SJSA1 (cell line): ENCODE measurements around the gene C11orf21. TPM values are rescaled to one million over a fixed set of nuclear protein-coding genes. Genes with fewer than 3 reads are reported as not detected.
A peak's percentile ranks its signal among the peaks of the same experiment; 100 is the strongest.

Experiments
- DNase-seq, 2 experiments: peaks; one replicate each; pipeline ENCODE4 v3.0.0-alpha.2; 2015 to 2020; ENCODE audit warnings: low spot score in 2 of 2, low read depth in 1 of 2
- H3K27ac ChIP-seq: fragments of 250-450 bp; sonication (Bioruptor Pico); 2 replicates; pipeline ENCODE4 v1.5.1; 2020; ENCODE audit warnings: mild to moderate bottlenecking, moderate library complexity
- H3K27me3 ChIP-seq: fragments of 250-450 bp; sonication (Bioruptor Pico); replicated peaks from 2 replicates; pipeline ENCODE4 v1.5.1; 2020; ENCODE audit warnings: mild to moderate bottlenecking, moderate library complexity
- H3K36me3 ChIP-seq: fragments of 250-450 bp; sonication (Bioruptor Pico); 2 replicates; pipeline ENCODE4 v1.5.1; 2020; ENCODE audit warnings: mild to moderate bottlenecking
- H3K4me1 ChIP-seq: fragments of 250-450 bp; sonication (Bioruptor Pico); replicated peaks from 2 replicates; pipeline ENCODE4 v1.6.1; 2021; ENCODE audit warnings: mild to moderate bottlenecking
- H3K4me3 ChIP-seq: fragments of 250-450 bp; sonication (Bioruptor Pico); 2 replicates; pipeline ENCODE4 v1.5.1; 2020; ENCODE audit warnings: mild to moderate bottlenecking
- H3K9me3 ChIP-seq: fragments of 250-450 bp; sonication (Bioruptor Pico); replicated peaks from 2 replicates; pipeline ENCODE4 v1.5.1; 2020; ENCODE audit warnings: mild to moderate bottlenecking
- total RNA-seq: library from RNA; depleted of rRNA; stranded (reverse); fragments of >200 nt; shearing (Covaris generic); gene quantifications from 2 replicates; pipeline ENCODE4 v1.2.3, GENCODE V29; 2014

The C11orf21 gene
- total RNA-seq, 1 experiment from 2014 or later, result 0.11 TPM

DNA sequence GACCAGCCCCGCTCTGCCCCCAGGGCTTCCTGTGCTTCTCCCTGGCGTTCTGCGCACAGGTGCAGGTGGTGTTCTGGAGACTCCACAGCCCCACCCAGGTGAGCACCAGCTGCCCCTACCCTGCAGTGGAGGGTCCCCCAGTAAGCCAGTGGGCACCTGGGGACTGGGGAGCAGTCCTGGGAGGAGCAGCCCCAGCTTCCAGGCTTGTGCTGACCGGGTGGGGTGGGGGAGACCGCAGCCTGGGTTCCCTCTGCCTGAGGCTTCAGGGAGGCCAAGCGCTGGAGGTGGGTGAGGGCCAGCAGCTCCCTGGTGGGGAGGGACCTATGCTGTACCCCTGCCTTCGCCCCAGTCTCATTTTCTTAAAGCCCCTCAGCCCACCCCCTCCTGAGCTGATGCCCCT is 7.0 kb upstream of the C11orf21 start:
- no peak for DNase-seq
- peaks cover 84% of the 10 kb centered on the region for H3K4me1 ChIP-seq
- H3K9me3 ChIP-seq, result no peaks in the 10 kb centered on the region
- no peaks in the 10 kb centered on the region for H3K36me3 ChIP-seq
- H3K27me3 ChIP-seq, result no peaks in the 10 kb centered on the region
- H3K4me3 ChIP-seq, result no peak overlapping the region
- H3K27ac ChIP-seq, result no peak overlapping the region

DNA sequence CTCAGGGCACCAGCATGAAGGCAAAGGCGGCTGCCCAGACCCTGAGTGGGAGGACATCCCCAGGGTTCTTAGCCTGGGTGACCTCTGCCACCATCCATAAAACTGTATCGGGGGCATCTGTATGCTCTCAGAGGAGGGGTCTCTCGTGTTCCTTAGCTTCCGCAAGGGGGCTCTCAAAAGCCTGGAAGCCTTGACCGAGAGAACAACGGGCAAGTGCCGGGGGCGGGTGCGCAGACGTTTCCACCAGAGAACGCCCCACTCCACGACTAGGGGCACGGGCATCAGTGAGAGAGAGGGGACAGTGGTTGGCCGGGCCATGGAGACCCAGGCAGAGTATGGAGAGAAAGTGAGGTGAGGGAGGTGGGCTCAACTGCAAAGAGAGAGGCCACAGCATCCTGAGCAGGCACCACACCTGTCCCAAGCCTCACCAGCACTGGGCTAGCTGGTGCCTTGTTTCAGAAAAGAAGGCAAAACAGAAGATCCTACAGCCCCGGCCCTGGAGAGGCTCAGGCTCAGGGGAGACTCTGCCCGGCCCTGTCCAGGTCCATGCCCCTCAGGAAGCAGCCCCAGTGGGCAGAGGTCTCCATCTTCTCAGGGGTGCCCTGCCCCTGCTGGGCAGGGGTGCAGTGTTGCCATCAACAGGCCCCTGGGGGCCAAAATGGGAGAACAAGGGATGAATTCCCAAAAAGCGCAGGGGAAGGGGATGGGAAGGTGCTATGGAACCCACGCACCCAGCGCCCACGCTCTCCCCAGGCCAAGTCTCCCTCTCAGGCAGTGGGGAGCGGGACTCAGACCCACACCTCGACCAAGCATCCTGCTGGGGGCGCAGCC is 6.0 kb upstream of the C11orf21 start:
- DNase-seq, result no peak
- Histone ChIP-seq H3K36me3 (no peaks in the 10 kb centered on the region), H3K27me3 (no peaks in the 10 kb centered on the region), H3K4me3 (no peak overlapping the region), H3K27ac (peak overlapping the region; percentile 17; the same call in 1 of the 2 replicates), H3K4me1 (peaks cover 78% of the 10 kb centered on the region), H3K9me3 (no peaks in the 10 kb centered on the region)

DNA sequence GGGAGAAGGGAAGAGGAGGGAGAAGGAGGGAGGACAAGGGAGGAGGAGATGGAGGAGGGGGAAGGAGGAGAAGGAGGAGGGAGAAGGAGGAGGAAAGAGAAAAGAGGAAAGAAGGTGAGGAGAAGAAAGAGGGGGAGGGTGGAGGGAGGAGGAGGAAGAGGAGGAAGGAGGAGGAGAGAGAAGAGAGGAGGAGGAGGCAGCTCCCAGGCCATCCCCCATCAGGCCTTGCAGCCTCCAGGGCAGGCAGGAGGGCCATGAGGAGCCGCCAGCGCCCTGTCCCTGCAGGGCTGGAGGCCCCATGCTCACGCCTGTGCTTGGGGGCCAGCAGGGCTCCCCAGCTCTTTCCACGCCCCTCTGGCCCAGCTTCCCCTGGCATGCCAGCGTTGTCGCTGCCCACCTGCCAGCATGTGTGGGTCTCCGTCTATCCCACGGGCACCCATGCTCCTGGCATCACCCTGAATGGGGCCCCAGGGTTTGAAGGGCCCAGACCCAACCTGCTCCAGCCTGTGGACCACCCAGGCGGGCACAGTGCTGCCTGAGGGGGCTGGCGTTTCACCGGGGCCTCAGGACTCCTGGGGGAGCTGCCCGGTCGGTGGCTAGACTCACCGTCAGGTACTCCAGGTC is 5.3 kb upstream of the C11orf21 start:
- H3K27me3 ChIP-seq, result no peaks in the 10 kb centered on the region
- peaks cover 78% of the 10 kb centered on the region for H3K4me1 ChIP-seq
- no peak overlapping the region for H3K4me3 ChIP-seq
- peak; percentile 74 for DNase-seq
- no peaks in the 10 kb centered on the region for H3K9me3 ChIP-seq
- H3K36me3 ChIP-seq, result no peaks in the 10 kb centered on the region
- peak overlapping the region; percentile 17; the same call in 1 of the 2 replicates for H3K27ac ChIP-seq

DNA sequence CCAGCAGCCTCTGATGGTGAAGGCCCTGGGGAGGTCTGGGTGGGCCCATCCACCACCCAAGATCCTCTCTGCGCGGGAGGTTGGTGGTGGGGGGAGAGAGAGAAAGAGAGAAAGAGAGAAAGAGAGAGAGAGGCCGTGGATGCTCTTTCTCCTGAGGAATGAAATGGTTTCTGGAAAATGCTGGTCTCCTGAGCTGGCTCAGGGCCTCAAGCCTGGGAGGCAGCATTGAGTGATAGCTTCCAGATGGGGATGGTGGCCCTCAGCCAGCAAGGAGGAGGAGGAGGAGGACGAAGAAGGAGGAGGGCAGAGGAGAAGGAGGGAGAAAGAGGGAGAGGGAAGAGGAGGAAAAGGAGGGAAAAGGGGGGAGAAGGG is 4.7 kb upstream of the C11orf21 start:
- H3K27me3 ChIP-seq, result no peaks in the 10 kb centered on the region
- H3K36me3 ChIP-seq, result no peaks in the 10 kb centered on the region
- peaks cover 78% of the 10 kb centered on the region for H3K4me1 ChIP-seq
- H3K27ac ChIP-seq, result peak overlapping the region; percentile 51
- no peak overlapping the region for H3K4me3 ChIP-seq
- DNase-seq, result peak; percentile 93 to 97
- no peaks in the 10 kb centered on the region for H3K9me3 ChIP-seq

DNA sequence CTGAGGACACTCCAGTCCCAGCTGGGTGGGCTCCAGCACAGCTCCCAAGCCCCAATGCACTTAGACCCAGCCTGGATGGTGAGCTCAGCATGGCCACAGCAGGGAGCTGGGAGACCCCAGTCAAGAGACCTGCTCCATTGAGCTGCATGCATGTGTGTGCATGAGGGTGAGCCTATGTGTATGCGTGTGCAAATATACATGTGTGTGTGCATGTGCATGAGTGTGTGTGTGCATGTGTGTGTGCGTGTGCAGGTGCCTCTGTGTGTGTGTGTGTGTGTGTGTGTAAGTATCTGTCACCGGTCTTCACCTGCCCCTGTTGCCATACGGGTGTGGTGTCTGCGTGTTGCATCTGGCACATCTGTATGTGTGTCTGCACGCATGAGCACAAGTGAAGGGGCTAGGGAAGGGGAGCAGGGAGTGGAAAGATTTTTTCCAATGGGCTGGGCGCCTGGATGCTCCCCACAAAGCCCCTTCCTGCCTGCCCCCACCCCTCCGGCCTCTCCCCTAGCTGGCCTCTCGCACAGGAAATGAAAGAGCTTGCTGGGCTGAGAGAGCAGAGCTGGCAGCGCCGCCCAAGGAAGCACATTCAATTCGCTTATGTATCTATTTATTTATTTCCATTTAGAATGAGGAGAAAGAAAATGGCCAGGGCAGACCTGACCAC is 4.2 kb upstream of the C11orf21 start:
- H3K27ac ChIP-seq, result peak overlapping the region; percentile 51
- H3K36me3 ChIP-seq, result no peaks in the 10 kb centered on the region
- H3K27me3 ChIP-seq, result no peaks in the 10 kb centered on the region

DNA sequence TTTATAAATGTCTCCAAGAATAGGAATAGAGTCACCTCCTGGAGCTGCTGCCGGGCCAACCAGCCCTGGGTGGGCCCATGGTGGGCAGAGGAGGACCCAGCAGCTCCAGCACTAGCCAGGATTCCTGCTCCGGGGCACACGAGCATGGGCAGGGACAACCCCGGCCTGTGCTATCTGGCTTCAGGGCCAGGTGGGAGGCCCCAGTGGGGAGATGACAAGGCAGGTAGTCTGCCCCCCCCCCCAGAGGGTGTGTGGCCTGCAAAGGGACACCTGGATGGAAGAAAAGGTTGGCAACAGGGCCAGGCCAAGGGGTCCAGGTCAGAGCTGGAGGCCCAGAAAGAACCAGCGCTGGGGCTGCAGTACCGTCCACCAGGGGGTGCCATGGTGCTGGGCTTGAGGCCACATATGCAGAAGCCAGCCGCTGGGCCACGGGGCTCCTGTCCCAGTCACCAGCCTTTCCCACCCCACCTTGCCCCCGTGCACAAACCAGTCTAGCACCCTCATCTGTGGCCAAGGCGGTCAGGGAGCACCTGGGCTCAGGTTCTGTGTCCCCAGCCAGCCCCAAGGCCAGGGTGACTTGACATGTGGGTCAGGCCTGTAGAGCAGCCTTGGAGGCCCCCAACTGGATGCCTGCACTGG is 3.5 kb upstream of the C11orf21 start:
- peaks cover 67% of the 10 kb centered on the region for H3K4me1 ChIP-seq
- peak; percentile 84 to 93 for DNase-seq
- H3K4me3 ChIP-seq, result no peak overlapping the region
- H3K36me3 ChIP-seq, result no peaks in the 10 kb centered on the region
- H3K27ac ChIP-seq, result no peak overlapping the region; the same call in 1 of the 2 replicates
- H3K27me3 ChIP-seq, result no peaks in the 10 kb centered on the region
- H3K9me3 ChIP-seq, result no peaks in the 10 kb centered on the region

More for the DNA sequence above, 4.2 kb upstream of the C11orf21 start:
- DNase-seq, result no peak
- peaks cover 73% of the 10 kb centered on the region for H3K4me1 ChIP-seq
- H3K9me3 ChIP-seq, result no peaks in the 10 kb centered on the region
- H3K4me3 ChIP-seq, result no peak overlapping the region

DNA sequence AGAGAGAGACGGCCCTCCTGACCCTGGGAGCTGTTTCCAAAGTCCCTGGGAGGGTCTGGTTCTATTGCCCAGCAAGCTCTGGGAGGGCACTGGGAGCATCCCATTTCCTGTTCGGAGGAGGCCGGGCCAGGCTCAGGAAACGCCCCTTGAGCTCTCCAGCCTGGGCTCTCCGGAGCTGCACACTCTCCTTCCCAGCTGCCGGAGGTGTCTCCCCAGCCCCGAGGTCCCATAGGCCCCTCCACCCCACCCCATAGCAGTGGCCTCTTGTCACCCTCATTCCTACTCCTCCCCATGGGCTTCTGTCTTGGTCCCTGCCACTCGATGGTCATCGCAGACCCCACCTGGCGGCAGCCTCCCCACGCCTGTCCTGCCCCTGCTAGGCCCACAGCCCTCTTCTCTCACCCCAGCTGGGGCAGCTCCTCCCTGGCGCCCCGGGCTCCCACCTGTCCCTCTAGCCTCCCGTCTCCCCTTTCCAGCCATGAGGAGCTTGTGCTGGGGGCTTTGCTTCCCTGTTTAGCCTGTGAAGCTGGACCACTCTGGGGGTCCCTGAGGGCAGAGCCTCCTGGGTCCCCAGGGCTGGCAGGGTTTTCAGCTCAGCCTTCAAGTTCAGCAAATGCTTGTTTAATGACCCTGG is 2.9 kb upstream of the C11orf21 start:
- H3K27me3 ChIP-seq, result no peaks in the 10 kb centered on the region
- no peak overlapping the region for H3K4me3 ChIP-seq
- DNase-seq, result peak in 1 of 2 experiments; percentile 52
- H3K4me1 ChIP-seq, result peaks cover 62% of the 10 kb centered on the region
- no peaks in the 10 kb centered on the region for H3K9me3 ChIP-seq
- H3K36me3 ChIP-seq, result no peaks in the 10 kb centered on the region
- H3K27ac ChIP-seq, result no peak overlapping the region

DNA sequence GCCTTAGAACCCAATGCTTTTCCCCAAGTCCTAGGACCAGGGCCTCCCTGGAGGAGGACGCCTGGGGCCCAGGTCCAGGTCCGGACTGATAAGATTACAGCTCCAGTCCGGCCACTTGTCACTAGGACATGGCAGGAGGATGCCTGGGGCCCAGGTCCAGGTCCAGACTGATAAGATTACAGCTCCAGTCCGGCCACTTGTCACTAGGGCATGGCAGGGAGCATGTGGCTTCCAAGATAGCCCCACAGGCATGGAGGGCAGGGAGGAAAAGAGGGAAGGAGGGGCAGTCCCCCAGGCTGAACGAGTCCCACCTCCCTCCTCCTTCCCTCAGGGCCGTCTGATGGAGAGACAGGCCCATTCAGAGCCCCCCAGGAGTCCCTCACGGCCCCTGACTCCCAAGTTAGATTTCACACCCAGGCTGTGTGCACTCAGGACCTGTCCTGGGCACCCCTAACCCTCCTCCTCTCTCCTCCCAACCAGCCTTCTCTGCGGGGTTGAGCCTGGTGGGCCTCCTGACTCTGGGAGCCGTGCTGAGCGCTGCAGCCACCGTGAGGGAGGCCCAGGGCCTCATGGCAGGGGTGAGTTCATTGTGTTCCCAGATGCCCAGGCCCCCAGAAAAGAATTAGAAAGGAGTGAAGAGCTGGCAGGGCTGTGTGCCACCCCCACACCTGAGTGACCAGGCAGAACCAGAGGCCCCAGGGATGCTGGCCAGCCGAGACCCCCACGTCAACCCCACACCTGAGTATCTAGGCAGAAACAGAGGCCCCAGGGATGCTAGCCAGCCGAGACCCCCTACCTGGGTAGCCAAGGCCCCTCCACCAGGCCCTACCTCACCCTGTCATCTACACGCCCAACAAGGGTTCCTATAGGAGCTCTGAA is 2.1 kb upstream of the C11orf21 start:
- peak in 1 of 2 experiments; percentile 48 for DNase-seq
- Histone ChIP-seq H3K36me3 (no peaks in the 10 kb centered on the region), H3K9me3 (no peaks in the 10 kb centered on the region), H3K4me1 (peaks cover 59% of the 10 kb centered on the region), H3K27me3 (no peaks in the 10 kb centered on the region), H3K4me3 (no peak overlapping the region), H3K27ac (no peak overlapping the region)

DNA sequence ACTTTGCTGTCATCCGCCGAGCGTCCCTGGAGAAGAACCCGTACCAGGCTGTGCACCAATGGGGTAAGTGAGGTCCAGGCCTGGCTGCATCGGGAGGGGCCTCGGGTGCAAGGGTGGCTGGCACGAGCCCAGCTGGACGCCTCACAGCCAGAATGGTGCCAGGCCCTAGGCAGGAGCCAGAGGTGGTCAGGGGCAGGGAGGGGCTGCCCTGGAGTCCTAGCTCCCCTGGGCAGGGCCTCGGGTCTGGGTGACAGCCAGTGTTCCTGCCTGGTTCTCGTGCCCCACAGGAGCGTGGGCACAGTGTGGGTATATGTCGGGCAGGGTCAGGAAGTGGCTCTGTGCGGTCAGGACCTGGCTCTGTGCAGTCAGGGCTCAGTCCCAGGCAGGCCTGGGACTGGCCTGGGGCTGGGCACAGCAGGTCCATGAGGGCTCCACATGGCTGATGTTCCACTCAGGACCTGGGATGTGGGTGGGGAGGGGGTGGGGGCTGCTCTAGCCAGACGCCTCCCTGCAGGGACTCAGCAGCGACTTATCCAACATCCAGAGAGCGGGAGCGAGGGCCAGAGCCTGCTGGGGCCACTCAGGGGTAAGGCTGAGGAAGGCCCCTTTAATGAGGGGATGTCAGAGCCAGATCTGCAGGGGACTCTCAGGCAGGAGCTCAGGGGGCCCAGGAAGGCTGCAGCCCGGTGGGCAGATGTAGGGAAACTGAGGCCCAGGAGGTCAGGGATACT is 1.3 kb upstream of the C11orf21 start:
- Histone ChIP-seq H3K4me3 (no peak overlapping the region), H3K4me1 (peaks cover 59% of the 10 kb centered on the region), H3K27ac (no peak overlapping the region), H3K27me3 (no peaks in the 10 kb centered on the region), H3K9me3 (no peaks in the 10 kb centered on the region), H3K36me3 (no peaks in the 10 kb centered on the region)
- DNase-seq, result peak in 1 of 2 experiments; percentile 45

DNA sequence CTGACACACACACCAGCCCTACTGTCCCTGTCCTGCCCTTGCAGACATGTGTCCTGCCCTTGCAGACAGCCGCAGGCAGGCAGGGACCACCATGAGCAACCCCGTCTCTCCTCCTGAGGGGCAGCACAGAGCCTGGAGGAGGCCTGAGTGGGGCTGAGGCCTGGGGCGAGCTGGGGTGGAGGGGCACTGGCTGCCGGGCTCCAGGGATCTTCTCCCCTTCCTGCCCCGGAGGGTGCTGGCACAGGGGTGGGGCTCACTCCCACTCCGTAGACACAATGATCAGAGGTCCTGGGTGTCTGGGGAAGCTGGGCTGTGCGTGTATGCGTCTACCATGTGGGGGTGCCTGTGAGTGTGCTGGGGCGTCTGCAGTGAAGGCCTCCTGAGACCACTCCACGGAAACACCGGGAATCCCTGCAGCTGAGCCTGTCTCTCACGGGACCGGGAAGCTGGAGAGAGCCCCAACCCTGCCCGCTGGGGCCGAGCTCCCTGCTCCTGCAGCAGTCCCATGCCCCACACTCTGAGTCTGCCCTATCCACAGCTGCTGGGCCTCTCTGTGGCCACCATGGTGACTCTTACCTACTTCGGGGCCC is 683 bp upstream of the C11orf21 start:
- Histone ChIP-seq H3K27me3 (no peaks in the 10 kb centered on the region), H3K4me3 (no peak overlapping the region), H3K9me3 (no peaks in the 10 kb centered on the region), H3K4me1 (peaks cover 52% of the 10 kb centered on the region), H3K36me3 (no peaks in the 10 kb centered on the region), H3K27ac (no peak overlapping the region)
- peak in 1 of 2 experiments; percentile 47 for DNase-seq

DNA sequence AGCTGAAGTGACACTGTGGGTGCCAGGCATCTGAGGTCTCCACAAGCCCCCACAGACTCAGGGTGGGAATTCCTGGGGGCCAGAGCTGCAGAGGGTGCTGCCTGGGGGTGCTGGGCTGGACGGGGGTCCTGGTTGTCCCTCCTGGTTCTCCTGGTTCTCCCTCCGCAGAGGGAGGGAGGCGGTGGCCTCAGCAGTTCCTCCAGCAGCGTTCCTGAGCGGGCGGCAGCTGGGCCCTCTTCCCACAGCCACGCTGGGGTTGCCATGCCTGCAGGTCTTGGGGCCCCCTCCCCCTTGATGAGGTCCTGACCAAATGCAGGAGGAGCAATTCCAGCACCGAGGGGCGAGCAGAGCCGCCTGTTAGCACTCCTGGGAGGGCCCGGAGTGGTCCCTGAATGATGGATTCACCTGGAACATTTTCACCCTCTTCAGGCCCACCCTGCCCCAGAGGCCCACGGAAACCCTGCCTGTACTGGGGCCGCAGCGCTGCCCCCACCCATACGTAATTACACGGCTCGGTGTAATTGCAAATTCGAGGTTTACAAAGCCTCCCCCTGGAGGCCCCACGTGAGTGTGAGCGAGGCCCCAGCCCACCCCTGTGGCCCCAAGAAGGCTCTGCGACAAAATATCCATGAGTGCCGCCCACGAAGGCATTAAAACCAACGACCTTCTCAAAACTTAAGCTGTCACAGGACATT is 635 bp downstream of the C11orf21 start:
- Histone ChIP-seq H3K4me3 (no peak overlapping the region), H3K36me3 (no peaks in the 10 kb centered on the region)

More for the DNA sequence above, 635 bp downstream of the C11orf21 start:
- Histone ChIP-seq H3K9me3 (no peaks in the 10 kb centered on the region), H3K27ac (no peak overlapping the region), H3K4me1 (peaks cover 41% of the 10 kb centered on the region), H3K27me3 (no peaks in the 10 kb centered on the region)
- peak in 1 of 2 experiments; percentile 47 for DNase-seq
